HG02870 (cell line): ENCODE data around the gene MYLK.

Experiments
- ATAC-seq: cut with Tn5 transposase; IDR thresholded peaks from one replicate; pipeline ENCODE4 v1.9.1; 2021; ENCODE audit warnings: mild to moderate bottlenecking, moderate library complexity; ENCODE audit not compliant: unreplicated experiment

The MYLK gene

DNA sequence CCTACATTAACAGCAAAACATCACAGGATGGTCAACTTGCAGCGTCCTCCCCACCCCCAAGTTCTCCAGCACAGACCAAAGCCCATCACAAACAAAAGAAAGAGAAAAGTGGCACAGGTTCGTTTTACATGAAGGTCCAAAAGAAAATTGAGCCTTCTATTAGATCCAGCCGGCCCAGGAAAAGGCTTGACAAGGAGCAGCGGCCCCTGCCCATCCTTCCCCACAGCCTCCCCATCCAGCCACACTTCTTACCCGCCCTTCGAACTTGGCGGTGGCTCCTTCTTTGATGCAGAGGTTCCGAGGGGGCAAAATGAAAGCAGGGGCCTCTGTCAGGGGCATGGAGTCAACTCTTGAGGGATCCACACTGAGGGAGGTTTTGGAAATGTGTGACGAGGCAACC is 90.7 kb downstream of the MYLK start:
- no peak for ATAC-seq

DNA sequence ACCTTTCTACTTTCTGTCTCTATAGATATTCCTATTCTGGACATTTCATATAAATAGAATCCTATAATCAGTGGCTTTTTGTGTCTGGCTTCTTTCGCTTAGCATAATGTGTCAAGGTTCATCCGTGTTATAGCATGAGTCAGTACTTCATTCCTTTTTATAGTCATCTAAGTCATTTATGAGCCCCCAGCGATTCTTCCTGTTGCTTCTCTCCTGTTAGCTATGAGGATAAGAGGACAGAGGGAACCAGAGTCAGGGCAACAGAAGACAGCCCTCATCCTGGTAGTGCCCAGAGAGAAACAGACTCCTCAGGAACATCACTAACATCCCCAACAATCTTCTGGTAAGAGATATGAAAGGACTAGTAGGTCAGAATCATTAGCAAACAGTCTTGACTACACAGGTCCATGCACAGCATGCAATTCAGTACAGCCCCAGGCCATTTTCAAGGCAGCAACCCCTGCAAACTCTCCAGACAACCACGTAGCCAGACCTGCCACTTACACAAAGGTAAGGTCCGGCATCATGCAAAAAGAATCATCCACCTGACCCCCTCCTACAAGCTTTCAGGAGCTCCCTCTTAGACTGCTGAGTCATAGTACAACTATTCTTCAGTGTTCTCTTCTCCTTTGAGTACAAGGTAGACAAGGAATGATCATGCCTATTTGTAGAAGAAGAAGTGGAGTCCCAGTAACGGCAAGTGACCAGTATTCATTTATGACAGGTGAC is 91.5 kb downstream of the MYLK start:
- no peak for ATAC-seq

DNA sequence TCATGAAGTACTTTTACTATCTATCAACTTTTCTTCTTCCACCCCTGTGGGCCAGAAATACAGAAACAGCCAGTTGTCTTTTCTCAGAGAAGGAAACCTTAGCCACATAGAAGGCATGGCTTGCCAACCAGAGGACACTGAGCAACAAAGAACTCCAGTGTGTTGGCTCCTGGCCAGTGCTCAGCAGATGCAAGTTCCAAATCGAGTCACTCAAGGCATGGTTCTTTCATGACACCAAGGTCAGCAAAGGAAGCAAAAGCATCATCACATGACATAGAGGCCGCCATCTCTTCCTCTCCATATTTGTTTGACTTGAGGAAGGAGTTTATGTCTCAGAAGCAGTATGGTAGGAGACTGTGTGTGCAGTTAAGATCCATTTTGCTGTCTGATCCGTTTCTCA is 92.2 kb downstream of the MYLK start:
- no peak for ATAC-seq

DNA sequence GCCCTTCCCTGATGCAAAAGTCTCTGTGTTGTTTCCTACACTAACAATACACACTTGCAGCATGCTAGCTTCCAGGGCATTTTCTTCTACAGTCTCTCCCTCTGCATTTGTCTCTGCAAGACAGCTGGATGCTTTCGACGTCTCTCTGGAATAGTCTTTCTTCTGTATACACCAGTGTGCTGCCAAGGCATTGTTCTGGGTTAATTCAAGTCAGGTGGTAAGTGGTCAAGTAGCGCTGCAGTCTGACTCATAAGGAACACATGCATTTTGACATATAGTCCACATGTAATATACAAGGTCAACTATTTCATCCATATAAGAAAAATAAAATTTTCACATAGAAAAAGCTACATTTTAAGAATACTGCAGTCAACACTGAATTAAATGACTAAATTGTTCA is 92.7 kb downstream of the MYLK start:
- ATAC-seq: no peak

GRCh38 chr3:123791073-123791370 is 93.1 kb downstream of the MYLK start:
- ATAC-seq: no peak

GRCh38 chr3:123790254-123791072 is 93.7 kb downstream of the MYLK start:
- ATAC-seq: no peak

GRCh38 chr3:123789760-123790159 is 94.4 kb downstream of the MYLK start:
- ATAC-seq: no peak

- ATAC-seq: no peak
These were observed 95.0 kb downstream of the MYLK start for GRCh38 chr3:123789160-123789559.

GRCh38 chr3:123788710-123789109 is 95.4 kb downstream of the MYLK start:
- ATAC-seq: no peak

DNA sequence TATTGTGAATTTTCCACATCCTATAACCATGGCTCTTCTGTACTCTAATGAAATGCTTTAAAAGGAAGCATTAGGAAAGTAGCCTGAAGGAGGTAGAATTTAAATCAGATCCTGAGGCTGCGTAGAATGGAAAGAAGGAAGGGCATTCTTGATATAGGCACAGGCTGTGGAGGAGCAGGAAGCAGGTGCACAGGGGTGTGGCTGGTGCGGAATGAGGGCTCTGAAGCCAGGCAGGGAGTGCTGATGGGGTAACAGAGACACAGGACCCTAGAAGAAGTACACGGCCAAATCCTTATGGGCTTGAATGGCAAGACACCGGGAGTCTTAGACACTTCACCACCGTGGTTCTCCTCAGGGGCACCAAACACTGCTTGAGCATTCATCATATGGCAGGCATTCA is 97.0 kb downstream of the MYLK start:
- ATAC-seq: no peak

GRCh38 chr3:123785602-123786001 is 98.5 kb downstream of the MYLK start:
- no peak for ATAC-seq

DNA sequence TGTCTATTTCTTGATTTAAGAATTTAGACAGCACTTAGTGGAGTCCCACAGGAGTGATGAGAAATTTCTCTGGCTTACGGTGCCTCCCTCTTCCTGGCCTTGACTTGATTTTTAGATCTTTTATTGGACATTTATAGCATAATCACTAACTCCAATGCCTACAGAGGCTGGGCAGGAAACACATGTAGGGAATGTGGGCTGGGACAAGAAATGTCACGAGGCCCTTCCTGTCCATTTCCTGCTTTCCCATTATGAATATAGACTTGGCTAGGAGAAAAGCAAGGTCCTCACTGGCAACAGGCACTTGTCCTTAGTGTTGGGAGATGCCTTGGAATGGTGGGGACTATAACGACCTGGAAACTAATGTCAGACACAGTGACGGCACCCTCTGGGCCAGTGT is 100.3 kb downstream of the MYLK start:
- no peak for ATAC-seq

- ATAC-seq: no peak
These were observed 101.0 kb downstream of the MYLK start for GRCh38 chr3:123783050-123783689.

DNA sequence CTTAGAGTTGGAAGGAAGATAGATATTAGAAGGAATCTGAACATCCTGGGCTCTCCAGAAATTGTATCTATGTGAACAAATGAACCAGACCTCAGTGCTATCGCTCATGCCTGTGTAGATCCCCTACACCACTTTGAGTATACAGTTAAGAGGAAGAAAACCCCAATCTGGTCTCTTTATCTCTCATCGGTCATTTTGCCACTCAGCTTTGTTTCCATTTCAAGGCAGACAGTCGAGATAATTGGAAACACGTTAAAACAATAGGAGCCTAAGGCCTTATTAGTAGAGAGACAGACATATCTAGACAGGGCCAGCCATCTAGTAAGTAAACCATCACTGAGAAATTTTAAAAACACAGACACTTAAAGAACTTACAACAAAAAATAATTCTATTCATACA is 101.6 kb downstream of the MYLK start:
- no peak for ATAC-seq

- no peak for ATAC-seq
These were observed 102.4 kb downstream of the MYLK start for GRCh38 chr3:123781571-123782275.

GRCh38 chr3:123781138-123781537 is 103.0 kb downstream of the MYLK start:
- no peak for ATAC-seq

DNA sequence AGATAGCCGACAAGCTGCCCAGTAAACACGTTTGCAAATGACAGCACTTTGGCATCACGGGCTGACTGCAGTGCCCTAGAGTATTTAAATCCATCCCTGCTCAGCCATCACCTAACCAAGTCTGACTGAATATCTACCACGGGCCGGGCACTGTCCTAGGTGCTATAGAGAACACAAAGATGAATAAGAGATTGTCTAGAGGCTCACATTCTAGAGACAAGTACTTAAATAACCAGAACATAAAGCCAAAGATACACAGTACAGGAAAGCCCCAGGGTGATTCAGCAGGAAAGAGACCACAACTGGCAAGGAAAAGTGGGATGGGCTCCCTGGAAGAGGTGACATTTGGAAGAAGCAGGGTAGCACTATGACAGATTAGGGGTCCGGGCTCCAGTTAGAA is 103.5 kb downstream of the MYLK start:
- no peak for ATAC-seq

GRCh38 chr3:123779655-123780231 is 104.4 kb downstream of the MYLK start:
- ATAC-seq: no peak

GRCh38 chr3:123778991-123779622 is 105.0 kb downstream of the MYLK start:
- no peak for ATAC-seq

GRCh38 chr3:123778525-123778924 is 105.6 kb downstream of the MYLK start:
- no peak for ATAC-seq
